HG02973 (cell line): ENCODE measurements around the gene PTTG1.
A peak's percentile ranks its signal among the peaks of the same experiment; 100 is the strongest.
"Not testable (repeated sequence)": the region's sequence is repeated elsewhere in the genome, so short reads cannot be mapped to it uniquely, and the experiment has no call there.

Source experiments
- ATAC-seq: cut with Tn5 transposase; IDR thresholded peaks from one replicate; pipeline ENCODE4 v1.9.1; 2021; ENCODE audit warnings: moderate library complexity; ENCODE audit not compliant: unreplicated experiment

Gene PTTG1

GRCh38 chr5:160420331-160420610 is 1.4 kb upstream of the PTTG1 start:
- ATAC-seq, result no peak

GRCh38 chr5:160423099-160423498 is 1.4 kb downstream of the PTTG1 start:
- ATAC-seq, result no peak

- ATAC-seq, result no peak
These were observed 6.0 kb downstream of the PTTG1 start for GRCh38 chr5:160427607-160428006.

DNA sequence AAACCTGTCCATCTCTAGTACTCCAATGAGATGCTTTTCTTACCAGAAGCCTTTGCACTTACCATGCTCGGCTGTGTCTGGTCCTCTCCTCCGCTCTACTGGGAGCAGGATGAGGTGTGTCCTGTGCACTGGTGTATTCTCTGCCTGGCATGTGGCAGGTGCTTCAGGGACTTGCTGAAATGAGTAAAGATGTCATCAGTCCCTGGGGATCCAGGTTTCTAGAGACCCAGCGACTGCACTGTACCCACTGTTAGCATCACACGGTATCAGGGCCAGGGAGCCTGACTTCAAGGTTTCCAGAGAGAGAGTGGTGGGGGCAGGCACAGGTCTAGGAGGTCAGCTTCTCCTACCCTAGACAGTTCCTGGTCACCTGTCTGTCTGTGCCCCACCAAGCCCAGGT is 10.5 kb downstream of the PTTG1 start:
- ATAC-seq, result no peak

GRCh38 chr5:160432787-160433186 is 11.1 kb downstream of the PTTG1 start:
- no peak for ATAC-seq

DNA sequence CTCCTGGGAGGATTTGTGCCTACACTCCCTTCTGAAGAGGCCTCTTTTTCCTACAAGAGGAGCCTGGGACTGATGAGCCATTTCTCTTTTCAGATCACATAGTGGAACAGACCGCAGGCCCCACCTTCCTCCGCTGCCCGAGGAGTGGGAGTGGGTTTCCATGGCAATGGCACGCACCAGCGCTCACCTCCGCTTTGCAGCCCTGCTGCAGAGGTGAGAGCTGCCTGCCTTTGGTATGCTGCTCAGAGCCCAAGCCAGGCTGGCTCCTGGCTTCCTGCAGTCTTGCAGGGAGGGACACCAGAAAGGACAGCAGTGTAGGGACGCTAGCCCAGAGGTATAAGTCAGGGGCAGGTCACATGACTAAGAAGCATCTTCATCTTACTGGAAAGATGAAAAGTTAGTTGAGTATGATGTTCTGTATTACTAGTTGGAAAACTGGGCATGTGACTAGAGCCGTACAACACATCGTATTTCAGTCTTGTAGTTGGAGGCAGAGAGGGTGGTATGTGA is 12.4 kb downstream of the PTTG1 start:
- peak; percentile 75 for ATAC-seq

- ATAC-seq, result no peak
These were observed 13.9 kb downstream of the PTTG1 start for GRCh38 chr5:160435532-160435931.

DNA sequence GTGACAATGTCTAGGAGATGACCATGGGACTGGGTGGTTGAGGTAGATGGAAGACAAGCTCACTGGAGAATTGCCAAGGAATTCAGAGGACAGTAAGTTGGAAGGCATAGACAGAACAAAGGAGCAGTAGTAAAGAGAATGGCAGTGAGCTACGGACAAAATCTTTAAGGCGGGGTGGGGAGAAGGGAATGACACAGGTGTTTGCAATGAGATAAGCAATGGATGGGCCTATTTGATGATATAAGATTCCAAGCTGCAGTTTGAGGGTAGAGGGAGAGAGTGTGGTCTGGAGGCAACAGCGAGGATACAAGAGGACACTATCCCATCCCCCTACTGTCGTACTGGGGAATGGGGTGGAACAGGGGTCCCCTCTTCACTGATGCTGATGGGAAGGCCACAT is 14.4 kb downstream of the PTTG1 start:
- ATAC-seq, result no peak

DNA sequence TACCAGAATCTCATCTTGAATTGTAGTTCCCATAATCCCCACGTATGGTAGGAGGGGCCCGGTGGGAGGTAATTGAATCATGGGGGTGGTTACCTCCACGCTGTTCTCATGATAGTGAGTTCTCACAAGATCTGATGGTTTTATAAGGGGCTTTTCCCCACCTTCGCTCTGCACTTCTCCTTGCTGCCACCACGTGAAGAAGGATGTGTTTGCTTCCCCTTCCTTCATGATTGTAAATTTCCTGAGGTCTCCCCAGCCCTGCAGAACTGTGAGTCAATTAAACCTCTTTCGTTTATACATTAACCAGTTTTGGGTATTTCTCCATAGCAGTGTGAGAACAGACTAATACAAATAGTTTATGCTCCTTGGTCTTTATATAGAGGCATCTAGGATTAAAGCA is 15.0 kb downstream of the PTTG1 start:
- ATAC-seq, result not testable (repeated sequence)

GRCh38 chr5:160437271-160437670 is 15.6 kb downstream of the PTTG1 start:
- no peak for ATAC-seq

DNA sequence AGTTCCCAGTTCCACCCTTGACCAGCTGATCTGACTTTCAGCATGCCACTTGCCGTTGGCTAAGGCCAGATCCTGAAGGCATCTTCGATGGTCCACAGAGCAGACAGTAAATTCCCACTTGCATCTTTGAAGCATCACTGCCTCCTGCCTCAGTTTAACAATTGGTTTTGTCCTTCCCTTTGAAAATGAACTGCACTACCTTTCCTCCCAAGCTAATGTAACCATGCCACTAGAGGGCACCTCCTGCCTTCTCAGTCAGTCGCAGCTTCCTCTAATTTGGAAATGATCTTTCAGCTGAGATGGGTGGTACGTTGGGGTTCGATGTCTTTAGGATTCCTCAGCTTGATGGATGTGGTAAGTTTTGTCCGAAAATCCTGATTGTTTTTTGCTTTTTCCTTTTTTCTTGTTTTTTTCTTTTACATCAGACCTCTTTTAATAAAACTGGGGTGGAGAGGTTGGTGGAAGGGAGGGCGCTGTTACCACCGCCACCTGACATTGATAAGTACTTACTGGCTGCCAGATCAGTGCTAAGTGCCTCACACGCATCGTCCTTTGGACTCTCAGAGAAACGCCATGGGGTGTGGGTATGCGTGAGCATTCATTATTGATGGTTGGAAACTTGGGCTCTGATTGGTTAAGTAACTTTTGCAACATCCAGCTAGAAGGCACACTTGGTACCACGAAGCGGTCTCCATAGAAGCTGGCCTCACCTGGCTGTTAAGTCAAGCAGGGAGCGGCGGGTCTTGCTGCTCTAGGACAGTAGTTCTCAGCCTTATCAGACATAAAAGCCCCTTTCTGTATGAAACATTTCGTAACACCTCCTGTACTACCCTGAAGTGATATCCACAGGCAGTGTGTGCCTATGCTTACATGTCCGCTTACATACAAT is 16.9 kb downstream of the PTTG1 start:
- peak; percentile 29 for ATAC-seq

GRCh38 chr5:160439205-160439600 is 17.5 kb downstream of the PTTG1 start:
- peak; percentile 52 for ATAC-seq

DNA sequence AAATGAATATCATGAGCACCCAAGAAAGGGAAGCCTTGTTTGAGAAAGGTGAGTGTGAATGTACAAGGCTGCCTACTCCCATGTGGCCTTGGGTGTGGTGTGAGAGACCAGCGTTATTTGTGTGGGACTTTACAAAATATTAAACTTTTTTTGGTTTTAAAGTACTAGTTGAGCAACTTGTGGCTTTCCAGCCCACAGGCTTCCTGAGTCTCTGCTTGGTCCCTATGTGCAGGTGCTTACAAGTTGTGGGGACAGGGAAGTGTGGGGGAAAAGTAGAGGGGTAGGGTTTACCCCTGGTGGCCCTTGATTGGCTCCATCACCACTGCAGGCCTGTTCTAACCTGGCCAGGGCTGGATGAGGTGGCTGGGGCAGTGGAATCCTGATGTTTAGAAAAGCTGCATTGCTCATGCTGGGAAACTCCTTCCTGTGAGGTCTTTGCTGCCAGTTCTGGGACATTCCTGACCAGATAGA is 19.7 kb downstream of the PTTG1 start:
- ATAC-seq, result no peak

GRCh38 chr5:160442824-160443431 is 21.3 kb downstream of the PTTG1 start:
- no peak for ATAC-seq

- ATAC-seq, result no peak
These were observed 22.8 kb downstream of the PTTG1 start for GRCh38 chr5:160444407-160444806.

DNA sequence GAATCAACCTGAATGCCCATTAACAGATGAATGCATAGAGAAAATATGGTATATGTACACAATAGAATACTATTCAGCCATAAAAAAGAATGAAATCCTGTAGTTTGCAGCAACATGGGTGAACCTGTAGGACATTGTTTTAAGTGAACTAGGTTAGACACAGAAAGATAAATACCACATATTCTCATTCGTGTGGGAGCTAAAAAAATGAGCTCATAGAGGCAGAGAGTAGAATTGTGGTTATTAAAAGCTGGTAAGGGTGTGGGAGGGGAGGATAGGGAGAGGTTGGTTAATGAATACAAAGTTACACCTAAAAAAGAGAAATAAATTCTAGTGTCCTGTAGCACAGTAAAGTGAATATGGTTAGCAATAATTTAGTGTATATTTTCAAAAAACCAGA is 23.5 kb downstream of the PTTG1 start:
- ATAC-seq, result peak; percentile 35

GRCh38 chr5:160445751-160446150 is 24.1 kb downstream of the PTTG1 start:
- no peak for ATAC-seq

- ATAC-seq, result no peak
These were observed 27.2 kb downstream of the PTTG1 start for GRCh38 chr5:160448886-160449285.

DNA sequence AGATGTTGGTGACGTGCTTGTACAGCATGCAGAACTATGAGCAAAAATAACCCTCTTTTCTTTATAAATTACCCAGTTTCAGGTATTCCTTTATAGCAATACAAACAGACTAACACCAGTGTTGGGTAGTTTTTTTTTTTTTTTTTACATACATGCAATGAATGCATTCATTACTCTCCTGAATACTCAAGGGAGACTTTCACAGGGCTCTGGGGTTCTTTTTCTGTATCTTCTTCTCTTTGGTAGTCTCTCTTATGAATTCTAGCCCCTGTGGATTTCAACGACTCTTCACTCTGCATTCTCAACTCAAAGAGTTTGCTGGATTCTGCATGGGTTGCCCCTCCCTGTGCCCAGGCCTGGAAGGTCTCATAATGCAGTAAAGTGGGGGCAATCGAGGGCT is 27.8 kb downstream of the PTTG1 start:
- no peak for ATAC-seq

DNA sequence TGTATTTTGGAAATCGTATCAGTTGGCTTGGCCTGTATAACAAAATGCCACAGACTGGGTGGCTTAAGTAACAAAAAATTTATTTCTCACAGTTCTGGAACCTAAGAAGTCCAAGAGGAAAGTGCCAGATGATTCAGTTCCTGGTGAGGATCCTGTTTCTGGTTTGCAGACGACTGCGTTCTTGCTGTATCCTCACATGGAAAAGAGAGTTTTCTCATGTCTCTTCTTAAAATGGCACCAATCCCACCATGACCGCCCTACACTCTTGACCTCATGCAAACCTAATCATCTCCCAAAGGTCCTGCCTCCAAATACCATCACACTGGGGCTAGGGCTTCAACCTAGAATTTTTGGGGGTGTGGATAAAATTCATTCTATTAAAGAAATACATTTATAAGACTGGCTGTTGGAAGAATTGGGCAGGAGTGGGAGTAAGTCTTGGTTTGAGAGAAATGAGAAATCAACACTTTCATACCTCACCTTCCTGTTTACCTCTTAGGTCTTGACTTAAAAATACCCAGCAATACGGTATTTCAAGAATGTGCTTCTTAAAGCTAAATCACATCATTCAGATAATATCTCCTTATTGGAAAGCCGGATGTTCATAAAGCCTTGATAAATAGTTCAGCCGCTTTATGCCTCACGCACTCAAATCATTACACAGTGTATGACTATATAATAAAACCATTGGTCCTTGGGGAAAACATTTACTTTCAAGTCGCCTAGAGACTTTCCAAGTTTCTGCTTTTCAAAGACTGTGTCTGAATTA is 28.7 kb downstream of the PTTG1 start:
- peak; percentile 51 for ATAC-seq

DNA sequence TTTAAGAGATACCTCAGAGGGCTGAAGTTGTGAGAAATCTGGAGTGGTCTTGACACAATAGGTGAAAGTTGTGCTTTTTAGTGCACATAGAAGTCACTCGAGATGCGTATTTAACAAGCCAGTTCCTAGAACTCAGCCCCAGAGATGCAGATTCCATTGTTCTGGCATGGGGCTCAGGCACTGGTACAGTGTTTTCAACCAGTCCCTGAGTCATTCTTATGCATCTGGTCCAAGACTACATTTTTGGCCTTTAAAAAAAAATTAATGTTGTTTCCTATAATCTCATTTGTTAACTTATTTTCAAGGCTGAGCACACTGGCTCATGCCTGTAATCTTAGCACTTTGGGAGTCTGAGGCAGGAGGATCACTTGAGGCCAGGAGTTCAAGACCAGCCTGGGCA is 29.6 kb downstream of the PTTG1 start:
- ATAC-seq, result no peak

- no peak for ATAC-seq
These were observed 30.4 kb downstream of the PTTG1 start for GRCh38 chr5:160452036-160452435.
